Endodermal cell (in vitro differentiated cells): ENCODE measurements around the gene KCNK1. TPM values are rescaled to one million over a fixed set of nuclear protein-coding genes. Genes with fewer than 3 reads are reported as not detected.

ENCODE experiments used
- DNase-seq: peaks from one replicate; pipeline ENCODE4 v3.0.0-alpha.2; 2017
- H3K27ac ChIP-seq: 2 replicates; pipeline ENCODE4 v1.5.1; 2013; ENCODE audit warnings: mild to moderate bottlenecking, low read depth, low read length, moderate library complexity
- H3K27me3 ChIP-seq: 2 replicates; pipeline ENCODE4 v1.6.1; 2013; ENCODE audit warnings: mild to moderate bottlenecking, low read length, moderate library complexity; ENCODE audit not compliant: insufficient read depth, control insufficient read depth, poor library complexity, severe bottlenecking
- H3K36me3 ChIP-seq: 2 replicates; pipeline ENCODE4 v1.7.0; 2013; ENCODE audit warnings: mild to moderate bottlenecking, low read length, moderate library complexity; ENCODE audit not compliant: control insufficient read depth, insufficient read depth
- H3K4me1 ChIP-seq: one replicate; pipeline ENCODE4 v1.7.0; 2013; ENCODE audit warnings: low read length; ENCODE audit not compliant: control insufficient read depth, insufficient read depth
- H3K4me3 ChIP-seq: 2 replicates; pipeline ENCODE4 v1.5.1; 2013; ENCODE audit warnings: mild to moderate bottlenecking, low read length, moderate library complexity
- H3K9ac ChIP-seq: 2 replicates; pipeline ENCODE4 v1.6.1; 2013; ENCODE audit warnings: mild to moderate bottlenecking, low read length, moderate library complexity; ENCODE audit not compliant: poor library complexity, severe bottlenecking; ENCODE audit errors: extremely low read depth
- H3K9me3 ChIP-seq: 2 replicates; pipeline ENCODE4 v1.6.1; 2013; ENCODE audit warnings: mild to moderate bottlenecking, low read length, moderate library complexity; ENCODE audit not compliant: control insufficient read depth
- H3K27ac Mint-ChIP-seq: 2 replicates; pipeline ENCODE4 v1.8.0; 2020; ENCODE audit warnings: mixed read lengths
- H3K27me3 Mint-ChIP-seq: 2 replicates; pipeline ENCODE4 v1.8.0; 2021; ENCODE audit warnings: mild to moderate bottlenecking, mixed read lengths; ENCODE audit not compliant: insufficient read depth
- H3K36me3 Mint-ChIP-seq: 2 replicates; pipeline ENCODE4 v1.8.0; 2020; ENCODE audit warnings: low read depth, mixed read lengths
- H3K4me1 Mint-ChIP-seq: 2 replicates; pipeline ENCODE4 v1.8.0; 2020; ENCODE audit warnings: mixed read lengths
- H3K4me3 Mint-ChIP-seq: 2 replicates; pipeline ENCODE4 v1.8.0; 2020; ENCODE audit warnings: mild to moderate bottlenecking, moderate library complexity, mixed read lengths
- H3K9me3 Mint-ChIP-seq: 2 replicates; pipeline ENCODE4 v1.8.0; 2020; ENCODE audit warnings: mild to moderate bottlenecking, mixed read lengths
- CTCF ChIP-seq: fragments of 200-600 bp; sonication (generic); conservative IDR thresholded peaks from 2 replicates; pipeline ENCODE4 v1.5.0; 2021; ENCODE audit warnings: antibody characterized with exemption, mild to moderate bottlenecking
- WGBS, 2 experiments: methylation state at CpG; one replicate each; pipeline versions ENCODE4 v1.1.5 to v1.1.7; 2013; ENCODE audit warnings: missing lambda C conversion rate in 2 of 2, mixed read lengths in 1 of 2; ENCODE audit not compliant: insufficient coverage in 1 of 2, insufficient read length in 1 of 2; 5-methylcytosine and 5-hydroxymethylcytosine counted together
- total RNA-seq, 2 donors: library from RNA; stranded (reverse); fragmentation: NEBNext Ultra II Directional in 1 of 2; extraction: Animal tissue kit (Norgen Biotek cat#: 25700) in 1 of 2; gene quantifications; 2 replicates in 1 of 2; 3 replicates in 1 of 2; pipeline ENCODE4 v1.2.1, GENCODE V29; 2021

Gene KCNK1
- total RNA-seq, 2 donors from 2014 or later = 50.1 to 55.7 TPM

- DNase-seq = no peak
- Mint-ChIP-seq H3K27ac (peak overlapping the region; percentile 38), H3K36me3 (peaks cover 70% of the 10 kb centered on the region), H3K9me3 (peaks cover 5% of the 10 kb centered on the region), H3K4me1 (peaks cover 40% of the 10 kb centered on the region), H3K27me3 (no peaks in the 10 kb centered on the region), H3K4me3 (no peak overlapping the region)
- Histone ChIP-seq H3K4me3 (no peak overlapping the region), H3K36me3 (peaks cover 56% of the 10 kb centered on the region), H3K4me1 (no peaks in the 10 kb centered on the region), H3K9me3 (peaks cover 4% of the 10 kb centered on the region), H3K27me3 (no peaks in the 10 kb centered on the region), H3K9ac (no peak overlapping the region), H3K27ac (no peak overlapping the region)
- TF ChIP-seq CTCF = no peak
- WGBS, 2 experiments = 94% methylated on average over 2 to 3 of the region's 3 CpGs
Measured at GRCh38 chr1:233632436-233632835, 18.5 kb downstream of the KCNK1 start.

- peaks cover 6% of the 10 kb centered on the region for H3K9me3 ChIP-seq
- H3K27me3 Mint-ChIP-seq = no peaks in the 10 kb centered on the region
- 53 to 71% methylated on average over 8 of the region's 8 CpGs for WGBS, 2 experiments
- peaks cover 74% of the 10 kb centered on the region for H3K36me3 Mint-ChIP-seq
- peaks cover 5% of the 10 kb centered on the region for H3K9me3 Mint-ChIP-seq
- H3K4me1 Mint-ChIP-seq = peaks cover 46% of the 10 kb centered on the region
- peak overlapping the region; percentile 80 for H3K27ac Mint-ChIP-seq
- no peak overlapping the region for H3K4me3 Mint-ChIP-seq
- H3K4me3 ChIP-seq = no peak overlapping the region
- peaks cover 61% of the 10 kb centered on the region for H3K36me3 ChIP-seq
- H3K4me1 ChIP-seq = peaks cover 2% of the 10 kb centered on the region
- H3K27ac ChIP-seq = no peak overlapping the region
- H3K27me3 ChIP-seq = no peaks in the 10 kb centered on the region
- DNase-seq = peak; percentile 79
- no peak for TF ChIP-seq CTCF
- H3K9ac ChIP-seq = no peak overlapping the region
Measured at GRCh38 chr1:233635765-233636502, 22.0 kb downstream of the KCNK1 start.

GRCh38 chr1:233636503-233636877 is 22.6 kb downstream of the KCNK1 start:
- no peak overlapping the region for H3K4me3 Mint-ChIP-seq
- Histone ChIP-seq H3K36me3 (peaks cover 62% of the 10 kb centered on the region), H3K4me3 (no peak overlapping the region), H3K4me1 (peaks cover 7% of the 10 kb centered on the region), H3K27me3 (no peaks in the 10 kb centered on the region), H3K9ac (no peak overlapping the region), H3K27ac (no peak overlapping the region), H3K9me3 (peaks cover 6% of the 10 kb centered on the region)
- DNase-seq = peak; percentile 48
- no peak for TF ChIP-seq CTCF
- peak overlapping the region; percentile 80 for H3K27ac Mint-ChIP-seq
- no peaks in the 10 kb centered on the region for H3K27me3 Mint-ChIP-seq
- peaks cover 49% of the 10 kb centered on the region for H3K4me1 Mint-ChIP-seq
- WGBS, 2 experiments = 93% methylated on average over 2 of the region's 2 CpGs; no CpG with 5 or more reads in 1 of the 2 experiments
- peaks cover 72% of the 10 kb centered on the region for H3K36me3 Mint-ChIP-seq
- peaks cover 5% of the 10 kb centered on the region for H3K9me3 Mint-ChIP-seq
